ENCODE data around the gene DGCR2. TPM values are rescaled to one million over a fixed set of nuclear protein-coding genes. Genes with fewer than 3 reads are reported as not detected.
"Not testable (repeated sequence)": the region's sequence is repeated elsewhere in the genome, so short reads cannot be mapped to it uniquely, and the experiment has no call there.

DGCR2 gene
- 10 to 100 TPM; 28.3 to 35.2 TPM for total RNA-seq
- long read RNA-seq, donor 1, full-length matches to known transcripts, result 9 of 39 reads
- long read RNA-seq, donor 1, partial matches to known transcripts, result 8 of 39 reads
- long read RNA-seq, donor 1, other reads (novel, unspliced or antisense), result 22 of 39 reads
- long read RNA-seq, donor 2, full-length matches to known transcripts, result 6 of 57 reads
- long read RNA-seq, donor 2, partial matches to known transcripts, result 18 of 57 reads
- long read RNA-seq, donor 2, other reads (novel, unspliced or antisense), result 33 of 57 reads

DNA sequence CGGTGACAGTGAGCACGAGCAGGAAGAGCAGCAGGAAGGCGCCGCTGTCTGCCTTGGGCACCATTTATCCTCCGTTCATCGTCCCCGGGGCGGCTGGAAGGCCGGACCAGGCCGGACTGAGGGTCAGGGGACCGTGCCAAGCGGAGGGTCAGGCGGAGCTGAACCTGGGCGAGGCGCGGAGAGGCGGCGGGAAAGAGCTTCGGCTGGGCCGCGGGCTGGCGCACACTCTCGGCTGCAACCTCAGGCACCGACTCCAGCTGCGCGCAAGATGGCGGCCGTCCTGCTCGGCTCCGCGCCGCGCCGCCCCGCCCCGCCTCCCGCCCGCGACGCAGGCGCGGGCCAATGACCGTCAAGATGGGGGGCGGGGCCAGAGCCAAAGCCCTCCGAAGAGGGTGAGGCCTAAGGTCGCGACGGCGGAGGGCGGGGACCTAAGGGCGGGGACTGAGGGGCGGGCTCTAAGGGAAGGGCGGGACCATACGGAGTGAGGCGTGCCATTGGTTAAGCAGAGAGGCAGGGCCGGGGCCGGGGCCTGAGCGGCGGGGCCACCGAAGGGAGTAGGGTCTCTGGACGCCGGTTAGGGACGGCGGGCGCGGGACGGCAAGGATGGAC is at the start of gene DGCR2:
TSS of gene DGCR2 (minus strand) at position 270 of the 609 bp plus-strand sequence. CDS start at position 64, 206 bp downstream.
- intact Hi-C loops (cut with DNase I), result no loop called here
- DNase-seq (ENCODE audit: low spot score), result peak; percentile 99

- no peak for DNase-seq (ENCODE audit: low spot score)
- intact Hi-C loops (cut with DNase I), result no loop called here
These were observed 47.7 kb upstream of the DGCR2 start for GRCh38 chr22:19169947-19170318.

- DNase-seq (ENCODE audit: low spot score), result no peak
- intact Hi-C loops (cut with DNase I), result no loop called here
These were observed 47.1 kb upstream of the DGCR2 start for GRCh38 chr22:19169002-19169946.

DNA sequence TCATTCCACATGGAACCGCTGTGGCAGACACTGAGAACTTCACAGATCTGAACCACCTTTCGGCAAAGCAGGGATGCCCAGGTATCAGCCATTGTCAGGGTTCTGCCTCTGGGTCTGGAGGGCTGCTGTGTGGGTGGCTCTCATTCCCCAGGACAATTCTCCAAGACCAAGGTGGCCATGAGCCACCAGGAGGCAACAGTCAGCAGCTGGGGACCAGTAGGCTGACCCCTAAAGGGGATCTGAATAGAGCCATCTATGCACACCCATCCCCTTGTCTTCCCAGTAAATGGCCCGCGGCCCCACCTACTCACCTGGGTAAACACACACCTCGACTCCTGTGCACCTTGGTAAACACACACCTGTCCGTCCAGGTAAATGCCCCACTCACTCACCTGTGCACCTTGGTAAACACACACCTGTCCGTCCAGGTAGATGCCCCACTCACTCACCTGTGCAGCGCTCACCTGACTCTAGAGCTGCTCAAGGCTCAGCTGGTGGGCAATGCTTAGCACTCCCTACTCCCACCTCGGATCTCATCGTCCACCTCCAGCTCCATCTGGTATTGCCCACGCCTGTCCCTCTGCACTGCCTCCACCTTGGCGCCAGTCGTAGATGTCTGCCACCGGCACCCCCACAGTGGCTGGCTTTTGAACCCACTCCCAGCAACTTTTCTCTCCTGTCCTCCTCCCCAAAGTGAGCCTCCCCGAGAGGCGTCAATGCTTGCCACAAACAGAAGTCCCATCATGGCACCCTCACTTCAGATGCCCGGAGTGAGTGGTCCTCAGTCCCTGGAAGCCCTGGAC is 46.1 kb upstream of the DGCR2 start:
- DNase-seq (ENCODE audit: low spot score), result no peak
- intact Hi-C loops (cut with DNase I), result no loop called here

GRCh38 chr22:19167106-19167869 is 45.1 kb upstream of the DGCR2 start:
- intact Hi-C loops (cut with DNase I), result no loop called here
- no peak for DNase-seq (ENCODE audit: low spot score)

- intact Hi-C loops (cut with DNase I), result no loop called here
- no peak for DNase-seq (ENCODE audit: low spot score)
These were observed 44.2 kb upstream of the DGCR2 start for GRCh38 chr22:19166421-19166820.

- intact Hi-C loops (cut with DNase I), result no loop called here
- DNase-seq (ENCODE audit: low spot score), result no peak
These were observed 42.2 kb upstream of the DGCR2 start for GRCh38 chr22:19164425-19164824.

GRCh38 chr22:19158649-19159048 is 36.4 kb upstream of the DGCR2 start:
- intact Hi-C loops (cut with DNase I); DNase-seq (ENCODE audit: low spot score): not testable (repeated sequence)

DNA sequence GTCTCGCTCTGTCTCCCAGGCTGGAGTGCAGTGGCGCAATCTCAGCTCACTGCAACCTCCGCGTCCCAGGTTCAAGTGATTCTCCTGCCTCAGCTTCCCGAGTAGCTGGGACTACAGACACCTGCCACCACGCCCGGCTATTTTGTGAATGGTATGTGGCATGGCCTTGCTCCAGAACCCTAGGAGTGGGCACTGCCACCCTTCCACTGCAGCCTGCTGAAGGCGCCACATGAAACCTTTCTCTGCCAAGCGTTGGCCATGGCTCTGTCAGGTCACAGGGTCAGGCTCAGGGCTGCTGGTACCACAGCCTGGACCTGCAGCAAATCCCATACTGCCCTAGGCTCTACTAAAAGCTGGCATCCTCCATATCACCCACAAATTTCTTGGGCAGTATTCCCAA is 33.9 kb upstream of the DGCR2 start:
- DNase-seq (ENCODE audit: low spot score); intact Hi-C loops (cut with DNase I): not testable (repeated sequence)

DNA sequence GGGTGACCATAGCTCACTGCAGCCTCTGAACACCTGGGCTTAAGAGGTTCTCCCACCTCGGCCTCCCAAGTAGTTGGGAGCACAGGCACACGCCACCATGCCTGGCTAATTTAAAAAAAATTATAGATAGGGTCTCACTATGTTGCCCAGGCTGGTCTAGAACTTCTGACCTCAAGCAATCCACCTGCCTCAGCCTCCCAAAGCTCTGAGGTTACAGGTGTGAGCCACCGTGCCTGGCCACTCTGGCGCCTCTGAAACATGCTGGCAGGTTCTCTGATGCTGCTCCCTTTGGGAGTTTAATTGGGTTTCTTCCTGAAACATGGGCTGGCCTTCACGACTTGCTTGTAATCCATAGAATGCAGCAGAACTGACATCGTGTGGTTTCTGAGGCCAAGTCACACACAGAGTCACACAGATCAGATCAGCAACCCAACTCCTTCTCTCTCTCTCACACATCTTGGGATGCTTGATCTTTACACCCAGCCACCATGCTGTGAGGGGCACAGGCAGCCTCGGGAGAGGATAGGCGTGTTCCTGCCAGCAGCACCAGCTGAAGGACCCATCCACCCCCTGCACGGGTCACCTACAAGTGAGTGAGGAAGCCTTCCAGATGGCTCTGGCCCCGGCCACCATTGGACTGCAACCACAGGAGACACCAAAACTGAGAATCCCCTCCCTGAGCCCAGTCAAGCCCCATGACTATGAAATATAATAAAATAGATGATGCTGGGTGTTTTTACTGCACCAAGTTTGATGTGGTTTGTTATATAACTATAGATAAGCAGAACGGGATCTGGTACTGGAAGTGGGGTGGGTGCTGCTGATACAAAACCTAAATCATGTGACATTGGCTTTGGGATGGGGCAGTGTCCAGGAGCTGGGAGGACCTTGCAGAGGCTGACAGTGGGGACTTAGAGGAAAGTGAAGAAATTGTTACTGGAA is 31.0 kb upstream of the DGCR2 start:
- DNase-seq (ENCODE audit: low spot score), result no peak
- intact Hi-C loops (cut with DNase I), result no loop called here

- DNase-seq (ENCODE audit: low spot score), result no peak
- intact Hi-C loops (cut with DNase I), result no loop called here
These were observed 29.3 kb upstream of the DGCR2 start for GRCh38 chr22:19151329-19152191.

GRCh38 chr22:19150482-19151328 is 28.5 kb upstream of the DGCR2 start:
- DNase-seq (ENCODE audit: low spot score), result no peak

DNA sequence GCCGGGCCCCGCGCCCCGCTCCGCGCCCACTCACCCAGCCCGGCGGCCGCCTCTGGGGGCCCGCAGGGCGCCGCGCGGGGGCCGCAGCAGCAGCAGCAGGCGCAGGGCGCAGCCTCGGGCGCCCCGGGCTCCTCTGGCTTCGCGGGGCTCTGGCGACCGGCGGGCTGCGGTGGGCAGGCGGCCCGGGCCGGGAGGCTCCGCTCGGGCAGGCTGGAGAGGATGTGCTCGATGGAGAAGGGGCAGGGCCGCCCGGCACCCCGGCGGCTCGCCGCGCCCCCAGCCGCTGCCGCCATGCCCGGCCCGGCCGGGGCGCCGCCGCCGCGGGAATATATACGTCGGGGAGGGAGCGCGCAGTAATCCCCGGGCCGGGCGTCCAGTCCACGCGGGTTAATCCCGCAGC is 27.8 kb upstream of the DGCR2 start, which contains the start of gene GSC2:
TSS of gene GSC2 (minus strand) at position 302 of the 400 bp plus-strand sequence. CDS start at position 293, 9 bp downstream.
- intact Hi-C loops (cut with DNase I), result no loop called here
- no peak for DNase-seq (ENCODE audit: low spot score)

More at GRCh38 chr22:19150482-19151328, 28.5 kb upstream of the DGCR2 start:
- intact Hi-C loops (cut with DNase I), result no loop called here

GRCh38 chr22:19149047-19149883 is 27.1 kb upstream of the DGCR2 start:
- DNase-seq (ENCODE audit: low spot score), result no peak
- intact Hi-C loops (cut with DNase I), result no loop called here

Measured in posterior vena cava (tissue), 2 donors.